Measurements from ENCODE around the gene EML4.

EML4 gene

GRCh38 chr2:42350434-42351063 is 181.4 kb downstream of the EML4 start:
- H3K36me3 ChIP-seq = peaks cover 57% of the 10 kb centered on the region
- no peak overlapping the region for H3K27ac ChIP-seq
- H3K9me3 ChIP-seq = no peaks in the 10 kb centered on the region
- no peak for TF ChIP-seq CTCF (IDR thresholded peaks at IDR 0.05)
- no peaks in the 10 kb centered on the region for H3K27me3 ChIP-seq
- peaks cover 15 to 18% of the 10 kb centered on the region in 2 experiments for H3K4me1 ChIP-seq (ENCODE audit: control insufficient read depth in 1 of 2, insufficient read depth in 1 of 2, low read depth in 1 of 2, low read length in 1 of 2)
- H3K4me3 ChIP-seq (ENCODE audit: low read depth in 1 of 2, low read length in 1 of 2) = no peak overlapping the region

- Histone ChIP-seq H3K4me3 (ENCODE audit: low read depth in 1 of 2, low read length in 1 of 2) (no peak overlapping the region), H3K27me3 (no peaks in the 10 kb centered on the region), H3K27ac (no peak overlapping the region), H3K36me3 (peaks cover 47% of the 10 kb centered on the region), H3K9me3 (no peaks in the 10 kb centered on the region), H3K4me1 (ENCODE audit: control insufficient read depth in 1 of 2, insufficient read depth in 1 of 2, low read depth in 1 of 2, low read length in 1 of 2) (peaks cover 15 to 18% of the 10 kb centered on the region in 2 experiments)
- no peak for TF ChIP-seq CTCF (IDR thresholded peaks at IDR 0.05)
Measured at GRCh38 chr2:42351864-42352263, 182.7 kb downstream of the EML4 start.

- no peak overlapping the region for H3K4me3 ChIP-seq (ENCODE audit: low read depth in 1 of 2, low read length in 1 of 2)
Measured at GRCh38 chr2:42353792-42354429, 184.8 kb downstream of the EML4 start.

GRCh38 chr2:42359304-42359964 is 190.3 kb downstream of the EML4 start:
- peak overlapping the region; percentile 92 for H3K27ac ChIP-seq
- H3K27me3 ChIP-seq = peaks cover 7% of the 10 kb centered on the region
- H3K36me3 ChIP-seq = no peaks in the 10 kb centered on the region
- H3K9me3 ChIP-seq = no peaks in the 10 kb centered on the region
- no peak for TF ChIP-seq CTCF (IDR thresholded peaks at IDR 0.05)
- H3K4me3 ChIP-seq (ENCODE audit: low read depth in 1 of 2, low read length in 1 of 2) = peak overlapping the region; percentile 79 to 94
- H3K4me1 ChIP-seq (ENCODE audit: control insufficient read depth in 1 of 2, insufficient read depth in 1 of 2, low read depth in 1 of 2, low read length in 1 of 2) = peaks cover 47 to 52% of the 10 kb centered on the region in 2 experiments

More at GRCh38 chr2:42353792-42354429, 184.8 kb downstream of the EML4 start:
- H3K4me1 ChIP-seq (ENCODE audit: control insufficient read depth in 1 of 2, insufficient read depth in 1 of 2, low read depth in 1 of 2, low read length in 1 of 2) = peaks cover 31 to 35% of the 10 kb centered on the region in 2 experiments
- H3K27ac ChIP-seq = peak overlapping the region; percentile 32
- peaks cover 39% of the 10 kb centered on the region for H3K36me3 ChIP-seq
- TF ChIP-seq CTCF (IDR thresholded peaks at IDR 0.05) = no peak
- H3K27me3 ChIP-seq = no peaks in the 10 kb centered on the region
- H3K9me3 ChIP-seq = no peaks in the 10 kb centered on the region

- H3K27ac ChIP-seq = peak overlapping the region; percentile 92
- H3K4me3 ChIP-seq (ENCODE audit: low read depth in 1 of 2, low read length in 1 of 2) = peak overlapping the region; percentile 79 to 94
- H3K4me1 ChIP-seq (ENCODE audit: control insufficient read depth in 1 of 2, insufficient read depth in 1 of 2, low read depth in 1 of 2, low read length in 1 of 2) = peaks cover 42 to 46% of the 10 kb centered on the region in 2 experiments
- H3K27me3 ChIP-seq = peaks cover 13% of the 10 kb centered on the region
- H3K9me3 ChIP-seq = no peaks in the 10 kb centered on the region
- TF ChIP-seq CTCF (IDR thresholded peaks at IDR 0.05) = no peak
- no peaks in the 10 kb centered on the region for H3K36me3 ChIP-seq
Measured at GRCh38 chr2:42359965-42360483, 190.9 kb downstream of the EML4 start.

Data from neutrophil (primary cell).